ENCODE results near the gene RAB40B.

Gene RAB40B

GRCh38 chr17:82648742-82649331 lies 49.7 kb downstream of the RAB40B start:
- no peak for DNase-seq

GRCh38 chr17:82648165-82648668 lies 50.3 kb downstream of the RAB40B start, which contains the start of gene WDR45B:
WDR45B (minus strand) TSS chr17:82648444; CDS start chr17:82648340, 104 bp downstream.
- peak; percentile 78 for DNase-seq

GRCh38 chr17:82647593-82648164 lies 50.8 kb downstream of the RAB40B start:
- peak; percentile 26 for DNase-seq

GRCh38 chr17:82645516-82645915 lies 53.0 kb downstream of the RAB40B start:
- DNase-seq = no peak

GRCh38 chr17:82644148-82644547 lies 54.4 kb downstream of the RAB40B start:
- DNase-seq = no peak

GRCh38 chr17:82642022-82642421 lies 56.5 kb downstream of the RAB40B start:
- no peak for DNase-seq

GRCh38 chr17:82640036-82640435 lies 58.5 kb downstream of the RAB40B start:
- DNase-seq = no peak

- DNase-seq = no peak
Measured at GRCh38 chr17:82639628-82640027, 58.9 kb downstream of the RAB40B start.

GRCh38 chr17:82638183-82638773 lies 60.2 kb downstream of the RAB40B start:
- no peak for DNase-seq

- DNase-seq = no peak
Measured at GRCh38 chr17:82636626-82637598, 61.6 kb downstream of the RAB40B start.

- no peak for DNase-seq
Measured at GRCh38 chr17:82633343-82633742, 65.2 kb downstream of the RAB40B start.

- DNase-seq = no peak
Measured at GRCh38 chr17:82632451-82632850, 66.0 kb downstream of the RAB40B start.

GRCh38 chr17:82631544-82631943 lies 67.0 kb downstream of the RAB40B start:
- no peak for DNase-seq

GRCh38 chr17:82630212-82630611 lies 68.3 kb downstream of the RAB40B start:
- no peak for DNase-seq

- DNase-seq = no peak
Measured at GRCh38 chr17:82629748-82630147, 68.8 kb downstream of the RAB40B start.

- no peak for DNase-seq
Measured at GRCh38 chr17:82627405-82627804, 71.1 kb downstream of the RAB40B start.

GRCh38 chr17:82623707-82624106 lies 74.8 kb downstream of the RAB40B start:
- DNase-seq = no peak

- no peak for DNase-seq
Measured at GRCh38 chr17:82619641-82620040, 78.9 kb downstream of the RAB40B start.

GRCh38 chr17:82619211-82619610 lies 79.3 kb downstream of the RAB40B start:
- DNase-seq = no peak

- DNase-seq = no peak
Measured at GRCh38 chr17:82616021-82616711, 82.3 kb downstream of the RAB40B start.

- no peak for DNase-seq
Measured at GRCh38 chr17:82615084-82616020, 83.1 kb downstream of the RAB40B start.

Measured in activated CD4-positive, alpha-beta T cell treated with anti-CD3 and anti-CD28 coated beads for 1 hour (primary cell).